Measurements from ENCODE around the gene PRDM16. TPM values are rescaled to one million over a fixed set of nuclear protein-coding genes. Genes with fewer than 3 reads are reported as not detected.

PRDM16 gene
- total RNA-seq, 1 experiment from 2014 or later = 1.6 TPM

DNA sequence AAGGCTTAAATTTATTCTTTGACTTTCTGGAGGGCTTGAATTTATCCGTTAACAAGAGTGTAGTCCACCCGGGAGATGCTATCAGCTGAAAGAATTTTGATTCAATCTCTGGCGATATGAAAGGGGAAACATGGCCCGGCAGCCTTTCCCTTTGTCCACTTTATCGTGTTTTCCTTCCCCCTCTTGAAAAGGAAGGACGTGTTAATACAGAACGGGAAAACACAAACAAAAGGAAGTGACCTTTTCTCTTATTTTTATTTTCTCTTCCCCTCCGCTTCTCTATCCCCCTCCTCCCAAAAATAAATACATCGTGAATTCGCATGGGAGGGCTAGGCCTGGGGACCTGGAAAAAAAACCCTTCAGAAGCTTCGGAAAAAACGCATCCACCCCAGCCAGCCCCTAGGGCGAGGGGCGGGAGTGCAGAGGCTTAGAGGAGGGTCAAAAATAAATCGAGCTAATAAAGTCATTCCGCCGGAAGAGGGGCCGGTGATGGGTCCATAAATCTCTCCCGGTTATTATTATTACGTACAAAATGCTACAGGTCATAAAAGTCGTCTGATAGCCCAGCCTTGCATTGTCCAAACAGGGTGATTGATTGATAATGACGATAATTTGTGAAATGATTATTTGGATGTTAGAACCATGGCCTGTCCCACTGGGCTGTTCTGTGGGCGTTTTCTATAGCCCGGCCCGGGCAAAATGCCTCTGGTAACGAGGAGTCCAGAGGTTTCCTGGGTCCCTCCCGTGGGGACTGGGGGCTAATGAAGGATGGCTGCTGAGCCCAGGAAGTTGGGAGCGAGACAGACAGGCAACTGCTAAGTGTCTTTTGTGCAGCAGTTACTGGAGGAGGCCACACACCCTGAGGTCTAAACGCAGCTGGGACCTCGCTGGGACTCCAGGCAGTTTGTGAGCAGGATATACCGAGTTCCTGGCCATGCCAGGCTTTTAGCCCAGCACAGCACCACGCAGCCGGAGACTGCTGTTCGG, 179.4 kb downstream of the PRDM16 start (continued):
- TF ChIP-seq, protein P1, sequence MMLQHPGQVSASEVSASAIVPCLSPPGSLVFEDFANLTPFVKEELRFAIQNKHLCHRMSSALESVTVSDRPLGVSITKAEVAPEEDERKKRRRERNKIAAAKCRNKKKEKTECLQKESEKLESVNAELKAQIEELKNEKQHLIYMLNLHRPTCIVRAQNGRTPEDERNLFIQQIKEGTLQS (CRISPR knock-in tag; conservative IDR thresholded peaks at IDR 0.05) = no peak
- TF ChIP-seq SP1 (CRISPR knock-in tag; conservative IDR thresholded peaks at IDR 0.05) (no peak), TEAD4 (CRISPR knock-in tag; IDR thresholded peaks at IDR 0.05) (no peak), TCF7 (CRISPR knock-in tag; IDR thresholded peaks at IDR 0.05; ENCODE audit: low read depth) (no peak), ZNF396 (CRISPR knock-in tag; IDR thresholded peaks at IDR 0.05; ENCODE audit: borderline replicate concordance) (no peak), RORB (CRISPR knock-in tag; IDR thresholded peaks at IDR 0.05) (no peak), ZNF423 (CRISPR knock-in tag; IDR thresholded peaks at IDR 0.05) (no peak), KAT7 (CRISPR knock-in tag; IDR thresholded peaks at IDR 0.05; ENCODE audit: borderline replicate concordance) (no peak), CREM (CRISPR knock-in tag; IDR thresholded peaks at IDR 0.05) (no peak), ZNF263 (CRISPR knock-in tag; IDR thresholded peaks at IDR 0.05; ENCODE audit: low read depth) (no peak), JAZF1 (CRISPR knock-in tag; IDR thresholded peaks at IDR 0.05) (no peak)
- TF ChIP-seq, protein P2, sequence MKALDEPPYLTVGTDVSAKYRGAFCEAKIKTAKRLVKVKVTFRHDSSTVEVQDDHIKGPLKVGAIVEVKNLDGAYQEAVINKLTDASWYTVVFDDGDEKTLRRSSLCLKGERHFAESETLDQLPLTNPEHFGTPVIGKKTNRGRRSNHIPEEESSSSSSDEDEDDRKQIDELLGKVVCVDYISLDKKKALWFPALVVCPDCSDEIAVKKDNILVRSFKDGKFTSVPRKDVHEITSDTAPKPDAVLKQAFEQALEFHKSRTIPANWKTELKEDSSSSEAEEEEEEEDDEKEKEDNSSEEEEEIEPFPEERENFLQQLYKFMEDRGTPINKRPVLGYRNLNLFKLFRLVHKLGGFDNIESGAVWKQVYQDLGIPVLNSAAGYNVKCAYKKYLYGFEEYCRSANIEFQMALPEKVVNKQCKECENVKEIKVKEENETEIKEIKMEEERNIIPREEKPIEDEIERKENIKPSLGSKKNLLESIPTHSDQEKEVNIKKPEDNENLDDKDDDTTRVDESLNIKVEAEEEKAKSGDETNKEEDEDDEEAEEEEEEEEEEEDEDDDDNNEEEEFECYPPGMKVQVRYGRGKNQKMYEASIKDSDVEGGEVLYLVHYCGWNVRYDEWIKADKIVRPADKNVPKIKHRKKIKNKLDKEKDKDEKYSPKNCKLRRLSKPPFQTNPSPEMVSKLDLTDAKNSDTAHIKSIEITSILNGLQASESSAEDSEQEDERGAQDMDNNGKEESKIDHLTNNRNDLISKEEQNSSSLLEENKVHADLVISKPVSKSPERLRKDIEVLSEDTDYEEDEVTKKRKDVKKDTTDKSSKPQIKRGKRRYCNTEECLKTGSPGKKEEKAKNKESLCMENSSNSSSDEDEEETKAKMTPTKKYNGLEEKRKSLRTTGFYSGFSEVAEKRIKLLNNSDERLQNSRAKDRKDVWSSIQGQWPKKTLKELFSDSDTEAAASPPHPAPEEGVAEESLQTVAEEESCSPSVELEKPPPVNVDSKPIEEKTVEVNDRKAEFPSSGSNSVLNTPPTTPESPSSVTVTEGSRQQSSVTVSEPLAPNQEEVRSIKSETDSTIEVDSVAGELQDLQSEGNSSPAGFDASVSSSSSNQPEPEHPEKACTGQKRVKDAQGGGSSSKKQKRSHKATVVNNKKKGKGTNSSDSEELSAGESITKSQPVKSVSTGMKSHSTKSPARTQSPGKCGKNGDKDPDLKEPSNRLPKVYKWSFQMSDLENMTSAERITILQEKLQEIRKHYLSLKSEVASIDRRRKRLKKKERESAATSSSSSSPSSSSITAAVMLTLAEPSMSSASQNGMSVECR (CRISPR knock-in tag; IDR thresholded peaks at IDR 0.05; ENCODE audit: borderline replicate concordance) = no peak
- TF ChIP-seq, protein P3, sequence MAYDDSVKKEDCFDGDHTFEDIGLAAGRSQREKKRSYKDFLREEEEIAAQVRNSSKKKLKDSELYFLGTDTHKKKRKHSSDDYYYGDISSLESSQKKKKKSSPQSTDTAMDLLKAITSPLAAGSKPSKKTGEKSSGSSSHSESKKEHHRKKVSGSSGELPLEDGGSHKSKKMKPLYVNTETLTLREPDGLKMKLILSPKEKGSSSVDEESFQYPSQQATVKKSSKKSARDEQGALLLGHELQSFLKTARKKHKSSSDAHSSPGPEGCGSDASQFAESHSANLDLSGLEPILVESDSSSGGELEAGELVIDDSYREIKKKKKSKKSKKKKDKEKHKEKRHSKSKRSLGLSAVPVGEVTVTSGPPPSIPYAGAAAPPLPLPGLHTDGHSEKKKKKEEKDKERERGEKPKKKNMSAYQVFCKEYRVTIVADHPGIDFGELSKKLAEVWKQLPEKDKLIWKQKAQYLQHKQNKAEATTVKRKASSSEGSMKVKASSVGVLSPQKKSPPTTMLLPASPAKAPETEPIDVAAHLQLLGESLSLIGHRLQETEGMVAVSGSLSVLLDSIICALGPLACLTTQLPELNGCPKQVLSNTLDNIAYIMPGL (CRISPR knock-in tag; IDR thresholded peaks at IDR 0.05) = no peak
- TF ChIP-seq, protein P4, sequence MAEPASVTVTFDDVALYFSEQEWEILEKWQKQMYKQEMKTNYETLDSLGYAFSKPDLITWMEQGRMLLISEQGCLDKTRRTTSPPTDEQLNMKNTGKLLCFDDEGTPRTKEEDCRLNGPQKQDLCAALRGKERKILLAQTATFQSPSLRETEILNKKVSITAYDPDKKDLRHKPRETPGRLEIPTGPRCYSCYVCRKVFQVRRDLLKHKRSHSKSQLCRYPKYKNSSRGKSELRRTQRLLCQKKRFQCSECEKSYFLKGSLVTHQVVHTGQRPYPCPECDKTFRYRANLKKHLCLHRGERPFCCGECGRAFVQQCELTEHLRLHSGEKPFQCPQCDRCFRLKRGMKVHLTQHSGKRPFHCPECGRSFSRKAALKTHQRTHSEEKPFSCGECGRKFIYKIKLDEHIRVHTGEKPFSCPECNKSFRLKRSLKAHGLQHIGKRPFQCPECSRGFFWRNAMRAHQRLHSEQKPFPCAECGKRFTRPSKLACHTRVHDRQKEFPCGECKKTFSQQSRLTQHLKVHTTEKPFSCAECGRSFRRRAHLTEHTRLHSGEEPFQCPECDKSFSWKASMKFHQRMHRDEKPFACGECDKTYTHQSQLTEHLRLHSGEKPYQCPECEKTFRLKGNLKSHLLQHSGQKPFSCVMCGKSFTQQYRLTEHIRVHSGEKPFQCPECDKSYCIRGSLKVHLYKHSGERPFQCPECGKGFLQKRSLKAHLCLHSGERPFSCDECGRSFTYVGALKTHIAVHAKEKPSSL (CRISPR knock-in tag; conservative IDR thresholded peaks at IDR 0.05) = no peak

DNA sequence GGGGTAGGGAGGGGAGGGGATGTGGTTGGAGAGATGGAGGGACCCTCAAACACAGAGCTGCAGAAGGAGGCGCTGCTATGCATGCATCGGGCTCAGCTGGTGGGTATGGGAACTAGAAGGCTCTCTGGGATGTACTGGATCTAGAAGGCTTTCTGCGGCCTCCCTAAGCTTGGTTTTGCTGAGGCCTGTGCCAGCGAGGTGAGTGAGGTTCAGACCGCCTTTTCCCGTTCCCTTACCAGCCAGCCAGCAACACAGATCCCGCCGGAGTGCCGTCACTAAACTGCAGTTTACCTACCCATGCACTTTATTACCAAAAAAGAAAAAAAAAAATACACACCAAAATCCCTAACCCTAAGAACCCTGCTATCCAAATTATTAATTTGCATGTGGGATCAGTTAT, 180.2 kb downstream of the PRDM16 start:
- DNase-seq (ENCODE audit: low spot score) = no peak
- TF ChIP-seq IRF2 (CRISPR knock-in tag; IDR thresholded peaks at IDR 0.05; ENCODE audit: borderline replicate concordance, low read depth) (no peak), PRRX2 (CRISPR knock-in tag; IDR thresholded peaks at IDR 0.05) (no peak), NR2C2 (CRISPR knock-in tag; IDR thresholded peaks at IDR 0.05) (no peak)
- TF ChIP-seq, protein P5, sequence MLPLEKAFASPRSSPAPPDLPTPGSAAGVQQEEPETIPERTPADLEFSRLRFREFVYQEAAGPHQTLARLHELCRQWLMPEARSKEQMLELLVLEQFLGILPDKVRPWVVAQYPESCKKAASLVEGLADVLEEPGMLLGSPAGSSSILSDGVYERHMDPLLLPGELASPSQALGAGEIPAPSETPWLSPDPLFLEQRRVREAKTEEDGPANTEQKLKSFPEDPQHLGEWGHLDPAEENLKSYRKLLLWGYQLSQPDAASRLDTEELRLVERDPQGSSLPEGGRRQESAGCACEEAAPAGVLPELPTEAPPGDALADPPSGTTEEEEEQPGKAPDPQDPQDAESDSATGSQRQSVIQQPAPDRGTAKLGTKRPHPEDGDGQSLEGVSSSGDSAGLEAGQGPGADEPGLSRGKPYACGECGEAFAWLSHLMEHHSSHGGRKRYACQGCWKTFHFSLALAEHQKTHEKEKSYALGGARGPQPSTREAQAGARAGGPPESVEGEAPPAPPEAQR (CRISPR knock-in tag; IDR thresholded peaks at IDR 0.05) = no peak
- Mint-ChIP-seq H3K4me1 (peaks cover 15% of the 10 kb centered on the region), H3K4me3 (no peak overlapping the region), H3K36me3 (no peaks in the 10 kb centered on the region), H3K27me3 (ENCODE audit: low read depth) (peaks cover 20% of the 10 kb centered on the region), H3K9me3 (no peaks in the 10 kb centered on the region), H3K27ac (no peak overlapping the region)
- ChIA-PET CTCF (interaction anchor here (0.8 to 1.9 kb wide), 3 partner anchors 33 to 182 kb away, joined by 3 to 5 read pairs (median 3); no protein-coding TSS in a partner anchor), POLR2A (no interaction called here)
- ATAC-seq = no peak
